Panc1 (cell line): ENCODE results near the gene FRMD5. TPM values are rescaled to one million over a fixed set of nuclear protein-coding genes. Genes with fewer than 3 reads are reported as not detected.
"Not testable (repeated sequence)": the region's sequence is repeated elsewhere in the genome, so short reads cannot be mapped to it uniquely, and the experiment has no call there.

ENCODE experiments used
- ATAC-seq: fragments of 200-7000 bp; cut with Tn5 transposase; 2 replicates; pipeline ENCODE4 v1.9.1; 2020; ENCODE audit warnings: mild to moderate bottlenecking, moderate library complexity
- BruUV-seq: library from RNA; stranded (reverse); fragments of 400-500 nt; replicated peaks from 2 replicates; lab custom pipeline; 2021; lab: Mats Ljungman, UMichigan
- CTCF ChIA-PET: fragments of 300-600 bp; sonication (Branson Sonifier 250); formaldehyde crosslinking; loops from one replicate; lab custom pipeline; 2022; ENCODE audit warnings: antibody characterized with exemption; lab: Charles Lee
- POLR2A ChIA-PET: fragments of 300-600 bp; sonication (Branson Sonifier 250); formaldehyde crosslinking; loops from one replicate; lab custom pipeline; 2022; ENCODE audit warnings: antibody characterized with exemption; lab: Charles Lee
- DNase-seq: peaks from one replicate; pipeline ENCODE4 v3.0.0-alpha.2; 2010; ENCODE audit warnings: low read depth, low spot score
- H3K27ac ChIP-seq: 2 replicates; pipeline ENCODE4 v1.5.1; 2011; ENCODE audit warnings: mild to moderate bottlenecking, low read length, inconsistent platforms
- H3K27me3 ChIP-seq: fragments of 200-500 bp; sonication (Bioruptor generic); 2 replicates; pipeline ENCODE4 v1.6.0; 2014; ENCODE audit warnings: low read length, inconsistent platforms; ENCODE audit not compliant: control insufficient read depth, insufficient read depth
- H3K36me3 ChIP-seq: fragments of 200-500 bp; sonication (Bioruptor generic); 2 replicates; pipeline ENCODE4 v1.5.1; 2014; ENCODE audit warnings: inconsistent platforms, mild to moderate bottlenecking, low read length, moderate library complexity; ENCODE audit not compliant: control insufficient read depth, insufficient read depth
- H3K4me1 ChIP-seq: 2 replicates; pipeline ENCODE4 v1.5.1; 2011; ENCODE audit warnings: inconsistent platforms, mild to moderate bottlenecking, low read length, moderate library complexity; ENCODE audit not compliant: control insufficient read depth, insufficient read depth
- H3K4me3 ChIP-seq, 2 experiments: 2 replicates each; pipeline ENCODE4 v1.5.1; 2011 to 2012; ENCODE audit warnings: low read depth in 2 of 2, low read length in 2 of 2, mild to moderate bottlenecking in 2 of 2, inconsistent platforms in 1 of 2, moderate library complexity in 1 of 2
- H3K9me3 ChIP-seq: fragments of 200-500 bp; sonication (Bioruptor generic); 2 replicates; pipeline ENCODE4 v1.5.1; 2014; ENCODE audit warnings: low read depth, mild to moderate bottlenecking, inconsistent platforms, low read length, moderate library complexity; ENCODE audit not compliant: control insufficient read depth, insufficient read depth
- CTCF ChIP-seq: fragments of 450-650 bp; IDR thresholded peaks from 2 replicates; pipeline ENCODE4 v1.5.1; 2017; ENCODE audit warnings: mild to moderate bottlenecking
- POLR2AphosphoS5 ChIP-seq: IDR thresholded peaks from 2 replicates; pipeline ENCODE4 v1.6.1; 2012; ENCODE audit warnings: mild to moderate bottlenecking, low read depth, low read length, moderate library complexity
- SIN3A ChIP-seq: IDR thresholded peaks from 2 replicates; pipeline ENCODE4 v1.6.1; 2012; ENCODE audit warnings: low read depth, mild to moderate bottlenecking, low read length, moderate library complexity, borderline replicate concordance; ENCODE audit not compliant: insufficient read depth
- TCF7L2 ChIP-seq: IDR thresholded peaks from 2 replicates; pipeline ENCODE4 v1.6.1; 2011; ENCODE audit warnings: mild to moderate bottlenecking, low read depth, low read length, inconsistent platforms
- in situ Hi-C: cut with HindIII; loops from 2 replicates; pipeline ENCODE4 v1.10.0; 2016; ENCODE audit warnings: low sequenced_read_pairs, low pct_unique_long_range_greater_than_20kb
- intact Hi-C: fragments of 100-400 bp; cut with micrococcal nuclease; formaldehyde crosslinking; loops from one replicate; pipeline ENCODE4 v1.10.0; 2022; ENCODE audit not compliant: unreplicated experiment
- total RNA-seq: library from RNA; stranded (reverse); gene quantifications from one replicate; pipeline ENCODE4 v1.2.1, GENCODE V29; 2021; ENCODE audit not compliant: unreplicated experiment
- TF ChIP-seq, protein P1 (sequence below), 2 experiments: IDR thresholded peaks; 2 replicates each; pipeline ENCODE4 v1.6.1; 2011 to 2012; ENCODE audit warnings: low read depth in 2 of 2, control low read depth in 1 of 2, low read length in 1 of 2, mild to moderate bottlenecking in 1 of 2, moderate library complexity in 1 of 2; ENCODE audit not compliant: insufficient read depth in 1 of 2

The FRMD5 gene
- total RNA-seq, 1 experiment from 2014 or later: 18.3 TPM

DNA sequence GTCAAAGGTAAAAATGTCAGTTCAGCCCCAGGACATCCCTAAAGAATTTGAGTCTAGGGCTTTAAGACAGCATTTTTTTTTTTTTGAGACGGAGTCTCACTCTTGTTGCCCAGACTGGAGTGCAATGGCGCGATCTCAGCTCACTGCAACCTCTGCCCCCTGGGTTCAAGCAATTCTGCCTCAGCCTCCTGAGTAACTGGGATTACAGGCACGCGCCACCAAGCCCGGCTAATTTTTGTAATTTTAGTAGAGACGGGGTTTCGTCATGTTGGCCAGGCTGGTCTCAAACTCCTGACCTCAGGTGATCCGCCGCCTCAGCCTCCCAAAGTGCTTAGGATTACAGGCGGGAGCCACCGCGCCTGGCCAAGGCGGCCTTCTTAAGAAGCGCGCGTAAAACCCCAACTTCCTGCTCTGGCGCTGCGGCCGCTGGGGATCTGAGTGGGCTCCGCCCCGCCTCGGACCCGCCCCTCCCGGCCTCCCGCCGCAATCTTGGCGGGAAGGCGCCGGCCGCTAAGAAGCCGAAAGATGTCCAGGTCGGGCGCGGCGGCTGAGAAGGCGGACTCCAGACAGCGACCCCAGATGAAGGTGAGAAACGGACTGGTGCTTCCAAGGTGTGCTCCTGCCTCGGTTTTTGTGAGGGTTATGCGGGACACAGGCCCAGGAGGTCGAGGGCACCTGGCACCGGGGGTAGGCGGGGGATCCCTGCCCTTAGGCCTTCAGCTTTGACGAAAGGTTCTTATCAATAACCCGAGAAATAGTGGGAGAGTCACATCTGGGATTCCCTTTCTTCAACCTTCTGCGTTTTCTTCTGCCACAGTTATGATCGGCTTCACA lies 368.3 kb downstream of the FRMD5 start, which contains the start of gene WDR76:
Gene WDR76, plus strand, starts transcription at position 495 of the 834 bp plus-strand sequence. Its CDS starts 31 bp downstream, at position 526.
- H3K36me3 ChIP-seq: peaks cover 3% of the 10 kb centered on the region
- H3K4me3 ChIP-seq: peak within 1 kb of the TSS; percentile 65 to 83
- H3K27ac ChIP-seq: peak within 1 kb of the TSS; percentile 94
- TF ChIP-seq CTCF (no peak), SIN3A (peak; percentile 90; the same call in 1 of the 2 replicates), TCF7L2 (0 out of 2 replicates have a peak, but pooled peaks have one; percentile 21), POLR2AphosphoS5 (peak; percentile 64)
- TF ChIP-seq, protein P1, sequence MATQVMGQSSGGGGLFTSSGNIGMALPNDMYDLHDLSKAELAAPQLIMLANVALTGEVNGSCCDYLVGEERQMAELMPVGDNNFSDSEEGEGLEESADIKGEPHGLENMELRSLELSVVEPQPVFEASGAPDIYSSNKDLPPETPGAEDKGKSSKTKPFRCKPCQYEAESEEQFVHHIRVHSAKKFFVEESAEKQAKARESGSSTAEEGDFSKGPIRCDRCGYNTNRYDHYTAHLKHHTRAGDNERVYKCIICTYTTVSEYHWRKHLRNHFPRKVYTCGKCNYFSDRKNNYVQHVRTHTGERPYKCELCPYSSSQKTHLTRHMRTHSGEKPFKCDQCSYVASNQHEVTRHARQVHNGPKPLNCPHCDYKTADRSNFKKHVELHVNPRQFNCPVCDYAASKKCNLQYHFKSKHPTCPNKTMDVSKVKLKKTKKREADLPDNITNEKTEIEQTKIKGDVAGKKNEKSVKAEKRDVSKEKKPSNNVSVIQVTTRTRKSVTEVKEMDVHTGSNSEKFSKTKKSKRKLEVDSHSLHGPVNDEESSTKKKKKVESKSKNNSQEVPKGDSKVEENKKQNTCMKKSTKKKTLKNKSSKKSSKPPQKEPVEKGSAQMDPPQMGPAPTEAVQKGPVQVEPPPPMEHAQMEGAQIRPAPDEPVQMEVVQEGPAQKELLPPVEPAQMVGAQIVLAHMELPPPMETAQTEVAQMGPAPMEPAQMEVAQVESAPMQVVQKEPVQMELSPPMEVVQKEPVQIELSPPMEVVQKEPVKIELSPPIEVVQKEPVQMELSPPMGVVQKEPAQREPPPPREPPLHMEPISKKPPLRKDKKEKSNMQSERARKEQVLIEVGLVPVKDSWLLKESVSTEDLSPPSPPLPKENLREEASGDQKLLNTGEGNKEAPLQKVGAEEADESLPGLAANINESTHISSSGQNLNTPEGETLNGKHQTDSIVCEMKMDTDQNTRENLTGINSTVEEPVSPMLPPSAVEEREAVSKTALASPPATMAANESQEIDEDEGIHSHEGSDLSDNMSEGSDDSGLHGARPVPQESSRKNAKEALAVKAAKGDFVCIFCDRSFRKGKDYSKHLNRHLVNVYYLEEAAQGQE (IDR thresholded peaks at IDR 0.05; ENCODE audit: insufficient read depth in 1 of 2, low read depth in 2 of 2, low read length in 1 of 2): no peak
- DNase-seq (no peak), ATAC-seq (peak; percentile 93)
- no TSS peak for BruUV-seq
- POLR2A ChIA-PET: interaction anchor here (0.6 kb wide), 1 partner anchor 17 kb away, joined by 6 read pairs; no protein-coding TSS in a partner anchor
- H3K4me1 ChIP-seq: peaks cover 14% of the 10 kb centered on the region
- in situ Hi-C loops (no loop called here), intact Hi-C loops (no loop called here)
- H3K9me3 ChIP-seq: no peaks in the 10 kb centered on the region
- CTCF ChIA-PET: no interaction called here
- no peaks in the 10 kb centered on the region for H3K27me3 ChIP-seq

- peaks cover 3% of the 10 kb centered on the region for H3K36me3 ChIP-seq
- no peak for TF ChIP-seq POLR2AphosphoS5
- TF ChIP-seq, protein P1 (IDR thresholded peaks at IDR 0.05; ENCODE audit: insufficient read depth in 1 of 2, low read depth in 2 of 2, low read length in 1 of 2): no peak
- TF ChIP-seq CTCF: no peak
- TF ChIP-seq TCF7L2: no peak
- no peak for TF ChIP-seq SIN3A
- no peak for ATAC-seq
- H3K27ac ChIP-seq: peak overlapping the region; percentile 94
- ChIA-PET POLR2A (no interaction called here), CTCF (no interaction called here)
- H3K4me3 ChIP-seq: peak overlapping the region in 1 of 2 experiments; percentile 83; a peak in 2 of 4 replicates
- no TSS peak for BruUV-seq
- intact Hi-C loops: no loop called here
- in situ Hi-C loops: no loop called here
- no peaks in the 10 kb centered on the region for H3K27me3 ChIP-seq
- DNase-seq: no peak
- H3K9me3 ChIP-seq: no peaks in the 10 kb centered on the region
- peaks cover 14% of the 10 kb centered on the region for H3K4me1 ChIP-seq
These were observed 369.0 kb downstream of the FRMD5 start for GRCh38 chr15:43826029-43826507.

DNA sequence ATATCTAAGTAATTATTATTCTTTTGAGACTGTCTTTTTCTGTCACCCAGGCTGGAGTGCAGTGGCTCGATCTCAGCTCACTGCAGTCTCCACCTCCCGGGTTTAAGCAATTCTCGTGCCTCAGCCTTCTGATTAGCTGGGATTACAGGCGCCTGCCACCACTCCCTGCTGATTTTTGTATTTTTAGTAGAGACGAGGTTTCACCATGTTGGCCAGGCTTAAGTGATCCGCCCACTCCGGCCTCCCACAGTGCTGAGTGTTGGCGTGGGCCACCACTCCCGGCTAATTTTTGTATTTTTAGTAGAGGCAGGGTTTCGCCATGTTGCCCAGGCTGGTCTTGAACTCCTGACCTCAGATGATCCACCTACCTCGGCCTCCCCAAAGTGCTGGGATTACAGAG lies 369.8 kb downstream of the FRMD5 start:
- in situ Hi-C loops, ATAC-seq, POLR2A ChIA-PET, H3K9me3 ChIP-seq, CTCF ChIA-PET, H3K36me3 ChIP-seq, DNase-seq, H3K27me3 ChIP-seq, BruUV-seq, H3K4me3 ChIP-seq, intact Hi-C loops: not testable (repeated sequence)
- Histone ChIP-seq H3K27ac (peak overlapping the region; percentile 94), H3K4me1 (peaks cover 14% of the 10 kb centered on the region)
